GM12892 (cell line): ENCODE data around the gene SMIM36.
"Not testable (repeated sequence)": the region's sequence is repeated elsewhere in the genome, so short reads cannot be mapped to it uniquely, and the experiment has no call there.

Source experiments
- POLR2A ChIP-seq: IDR thresholded peaks from 2 replicates; pipeline ENCODE4 v1.6.1; 2011; ENCODE audit warnings: low read depth, low read length, control low read depth
- TAF1 ChIP-seq: IDR thresholded peaks from 2 replicates; pipeline ENCODE4 v1.6.1; 2011; ENCODE audit warnings: low read depth, mild to moderate bottlenecking, control low read depth, low read length, borderline replicate concordance

- TF ChIP-seq TAF1, POLR2A: not testable (repeated sequence)
These were observed 11.8 kb upstream of the SMIM36 start for GRCh38 chr17:55523032-55523431.
